Measurements from ENCODE around the gene RSRP1. TPM values are rescaled to one million over a fixed set of nuclear protein-coding genes. Genes with fewer than 3 reads are reported as not detected.

RSRP1 gene
- total RNA-seq, 1 experiment from 2014 or later = 82.9 TPM

GRCh38 chr1:25206201-25206600, 41.1 kb downstream of the RSRP1 start:
- H3K4me2 ChIP-seq (ENCODE audit: low read length) = no peak overlapping the region
- no peaks in the 10 kb centered on the region for H3K9me3 ChIP-seq (ENCODE audit: control insufficient read depth in 1 of 2, insufficient read depth in 1 of 2, low read depth in 1 of 2, low read length in 2 of 2)
- intact Hi-C loops (cut with micrococcal nuclease) = loop anchor here (5.0 kb wide), 1 partner anchor 89 kb away; no protein-coding TSS in a partner anchor
- H4K20me1 ChIP-seq (ENCODE audit: insufficient read depth) = no peaks in the 10 kb centered on the region
- H3K9me2 ChIP-seq (ENCODE audit: insufficient read depth) = no peaks in the 10 kb centered on the region
- H3K4me1 ChIP-seq (ENCODE audit: control insufficient read depth in 1 of 2, insufficient read depth in 2 of 2, low read length in 2 of 2) = no peaks in the 10 kb centered on the region
- POLR2A ChIA-PET = no interaction called here
- no peaks in the 10 kb centered on the region for H3K79me2 ChIP-seq (ENCODE audit: insufficient read depth, low read length)
- CTCF ChIA-PET = interaction anchor here (0.6 to 3.3 kb wide), 4 partner anchors 34 to 358 kb away, joined by 3 to 15 read pairs (median 5); no protein-coding TSS in a partner anchor
- TF ChIP-seq POLR2AphosphoS5 (IDR thresholded peaks at IDR 0.05; ENCODE audit: low read depth, low read length) (no peak), CEBPB (IDR thresholded peaks at IDR 0.05; ENCODE audit: low read depth) (no peak), ZFX (IDR thresholded peaks at IDR 0.05) (no peak), TCF7L2 (IDR thresholded peaks at IDR 0.05; ENCODE audit: borderline replicate concordance, extremely low read depth, insufficient read depth, insufficient read length) (no peak), EZH2phosphoT487 (IDR thresholded peaks at IDR 0.05; ENCODE audit: borderline replicate concordance) (no peak), EZH2 (IDR thresholded peaks at IDR 0.05) (no peak), YY1 (IDR thresholded peaks at IDR 0.05; ENCODE audit: extremely low read depth, insufficient replicate concordance, low read depth, low read length) (no peak), POLR2A (IDR thresholded peaks at IDR 0.05; ENCODE audit: borderline replicate concordance, extremely low read depth, insufficient read depth, insufficient read length) (no peak), ZNF274 (IDR thresholded peaks at IDR 0.05; ENCODE audit: low read depth, low read length) (no peak), JUND (IDR thresholded peaks at IDR 0.05) (no peak), CTCF (IDR thresholded peaks at IDR 0.05 in 2 of 3, conservative IDR thresholded peaks at IDR 0.05 in 1 of 3; ENCODE audit: borderline replicate concordance in 1 of 3, insufficient read depth in 1 of 3, low read depth in 2 of 3, low read length in 2 of 3) (no peak), SIN3A (IDR thresholded peaks at IDR 0.05; ENCODE audit: low read depth) (no peak)
- TF ChIP-seq, protein P1, sequence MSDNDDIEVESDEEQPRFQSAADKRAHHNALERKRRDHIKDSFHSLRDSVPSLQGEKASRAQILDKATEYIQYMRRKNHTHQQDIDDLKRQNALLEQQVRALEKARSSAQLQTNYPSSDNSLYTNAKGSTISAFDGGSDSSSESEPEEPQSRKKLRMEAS (IDR thresholded peaks at IDR 0.05) = no peak
- TF ChIP-seq, protein P2, sequence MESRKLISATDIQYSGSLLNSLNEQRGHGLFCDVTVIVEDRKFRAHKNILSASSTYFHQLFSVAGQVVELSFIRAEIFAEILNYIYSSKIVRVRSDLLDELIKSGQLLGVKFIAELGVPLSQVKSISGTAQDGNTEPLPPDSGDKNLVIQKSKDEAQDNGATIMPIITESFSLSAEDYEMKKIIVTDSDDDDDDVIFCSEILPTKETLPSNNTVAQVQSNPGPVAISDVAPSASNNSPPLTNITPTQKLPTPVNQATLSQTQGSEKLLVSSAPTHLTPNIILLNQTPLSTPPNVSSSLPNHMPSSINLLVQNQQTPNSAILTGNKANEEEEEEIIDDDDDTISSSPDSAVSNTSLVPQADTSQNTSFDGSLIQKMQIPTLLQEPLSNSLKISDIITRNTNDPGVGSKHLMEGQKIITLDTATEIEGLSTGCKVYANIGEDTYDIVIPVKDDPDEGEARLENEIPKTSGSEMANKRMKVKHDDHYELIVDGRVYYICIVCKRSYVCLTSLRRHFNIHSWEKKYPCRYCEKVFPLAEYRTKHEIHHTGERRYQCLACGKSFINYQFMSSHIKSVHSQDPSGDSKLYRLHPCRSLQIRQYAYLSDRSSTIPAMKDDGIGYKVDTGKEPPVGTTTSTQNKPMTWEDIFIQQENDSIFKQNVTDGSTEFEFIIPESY (IDR thresholded peaks at IDR 0.05; ENCODE audit: extremely low read depth, insufficient replicate concordance, low read length) = no peak
- no peak overlapping the region for H3K4me3 ChIP-seq (replicated peaks in 1 of 2; ENCODE audit: low read depth in 1 of 2, low read length in 2 of 2)
- RAD21 ChIA-PET (ENCODE audit: low non-redundant PET in 1 of 2, low total read pairs in 2 of 2, uncharacterized antibody in 2 of 2, unreplicated experiment in 2 of 2) = no interaction called here
- no TSS peak for BruUV-seq (replicated peaks)
- no peaks in the 10 kb centered on the region for H3K36me3 ChIP-seq (ENCODE audit: control insufficient read depth in 1 of 2, insufficient read depth in 2 of 2, low read length in 2 of 2)
- H3K27me3 ChIP-seq (ENCODE audit: insufficient read depth, low read length) = 0 out of 2 replicates have a peak, but pooled peaks cover 3% of the 10 kb centered on the region
- H3K27ac ChIP-seq (ENCODE audit: low read depth, low read length) = no peak overlapping the region
- H2AFZ ChIP-seq (ENCODE audit: low read depth, low read length, poor library complexity, severe bottlenecking) = no peak overlapping the region
- ATAC-seq (no peak), DNase-seq (ENCODE audit: low read depth, low spot score) (no peak)
- no peak overlapping the region for H3K9ac ChIP-seq (ENCODE audit: low read length)
